Measurements from ENCODE around the gene SLC29A2. TPM values are rescaled to one million over a fixed set of nuclear protein-coding genes. Genes with fewer than 3 reads are reported as not detected.

SLC29A2 gene
- total and polyA plus RNA-seq, 5 donors from 2014 or later = 0.83 to 3.4 (median 1.6) TPM

GRCh38 chr11:66315498-66315885, 56.1 kb downstream of the SLC29A2 start:
- peaks cover 54% of the 10 kb centered on the region for H3K4me1 ChIP-seq (ENCODE audit: control insufficient read depth, insufficient read depth, low read length, poor library complexity, severe bottlenecking)
- H3K4me3 ChIP-seq (ENCODE audit: low read depth, low read length) = no peak overlapping the region
- no peaks in the 10 kb centered on the region for H3K36me3 ChIP-seq (ENCODE audit: control insufficient read depth, insufficient read depth, low read length)
- DNase-seq (no peak), ATAC-seq (ENCODE audit: low read depth in 2 of 2) (no peak)
- H3K27me3 ChIP-seq (ENCODE audit: control insufficient read depth, insufficient read depth, low read length) = no peaks in the 10 kb centered on the region
- no peaks in the 10 kb centered on the region for H3K9me3 ChIP-seq (ENCODE audit: control insufficient read depth in 2 of 2, low read length in 2 of 2)
- Mint-ChIP-seq H3K9me3 (peaks cover 0 to 7% (median 0%) of the 10 kb centered on the region in 7 donors), H3K4me3 (peak overlapping the region in 3 of 4 donors; percentile 49 to 63 (median 51)), H3K27ac (peak overlapping the region; percentile 77 to 98 (median 85)), H3K4me1 (peaks cover 0 to 63% (median 18%) of the 10 kb centered on the region in 4 donors), H3K27me3 (peaks cover 6% of the 10 kb centered on the region), H3K36me3 (no peaks in the 10 kb centered on the region)
- H3K27ac ChIP-seq (ENCODE audit: insufficient read depth, low read length, poor library complexity, severe bottlenecking) = no peak overlapping the region

- H3K27me3 Mint-ChIP-seq = peaks cover 6% of the 10 kb centered on the region
- H3K9me3 Mint-ChIP-seq = peaks cover 0 to 4% (median 0%) of the 10 kb centered on the region in 7 donors
- no peak for ATAC-seq (ENCODE audit: low read depth in 2 of 2)
- H3K4me3 Mint-ChIP-seq = peak overlapping the region in 3 of 4 donors; percentile 51 to 82 (median 69)
- DNase-seq = no peak
- no peak overlapping the region for H3K4me3 ChIP-seq (ENCODE audit: low read depth, low read length)
- no peaks in the 10 kb centered on the region for H3K36me3 Mint-ChIP-seq
- no peaks in the 10 kb centered on the region for H3K27me3 ChIP-seq (ENCODE audit: control insufficient read depth, insufficient read depth, low read length)
- peaks cover 54% of the 10 kb centered on the region for H3K4me1 ChIP-seq (ENCODE audit: control insufficient read depth, insufficient read depth, low read length, poor library complexity, severe bottlenecking)
- H3K27ac ChIP-seq (ENCODE audit: insufficient read depth, low read length, poor library complexity, severe bottlenecking) = peak overlapping the region; percentile 5
- H3K9me3 ChIP-seq (ENCODE audit: control insufficient read depth in 2 of 2, low read length in 2 of 2) = no peaks in the 10 kb centered on the region
- H3K36me3 ChIP-seq (ENCODE audit: control insufficient read depth, insufficient read depth, low read length) = no peaks in the 10 kb centered on the region
- H3K27ac Mint-ChIP-seq = peak overlapping the region; percentile 85 to 98 (median 88)
- H3K4me1 Mint-ChIP-seq = peaks cover 0 to 57% (median 16%) of the 10 kb centered on the region in 4 donors
Observed at GRCh38 chr11:66314561-66315497, 56.7 kb downstream of the SLC29A2 start.

GRCh38 chr11:66314186-66314501, 57.4 kb downstream of the SLC29A2 start:
- Mint-ChIP-seq H3K27me3 (peaks cover 6% of the 10 kb centered on the region), H3K27ac (peak overlapping the region; percentile 67 to 88 (median 74)), H3K36me3 (no peaks in the 10 kb centered on the region), H3K9me3 (peaks cover 0 to 4% (median 0%) of the 10 kb centered on the region in 7 donors), H3K4me1 (peaks cover 0 to 50% (median 15%) of the 10 kb centered on the region in 4 donors), H3K4me3 (peak overlapping the region in 3 of 4 donors; percentile 64 to 82 (median 69))
- H3K4me1 ChIP-seq (ENCODE audit: control insufficient read depth, insufficient read depth, low read length, poor library complexity, severe bottlenecking) = peaks cover 49% of the 10 kb centered on the region
- no peaks in the 10 kb centered on the region for H3K9me3 ChIP-seq (ENCODE audit: control insufficient read depth in 2 of 2, low read length in 2 of 2)
- peak overlapping the region; percentile 41 for H3K27ac ChIP-seq (ENCODE audit: insufficient read depth, low read length, poor library complexity, severe bottlenecking)
- H3K4me3 ChIP-seq (ENCODE audit: low read depth, low read length) = no peak overlapping the region
- H3K27me3 ChIP-seq (ENCODE audit: control insufficient read depth, insufficient read depth, low read length) = no peaks in the 10 kb centered on the region
- ATAC-seq (ENCODE audit: low read depth in 2 of 2) = no peak
- no peak for DNase-seq
- no peaks in the 10 kb centered on the region for H3K36me3 ChIP-seq (ENCODE audit: control insufficient read depth, insufficient read depth, low read length)

- no peak overlapping the region for H3K4me3 ChIP-seq (ENCODE audit: low read depth, low read length)
- H3K27me3 Mint-ChIP-seq = peaks cover 6% of the 10 kb centered on the region
- H3K36me3 Mint-ChIP-seq = no peaks in the 10 kb centered on the region
- peak overlapping the region; percentile 74 to 99 (median 98) for H3K27ac Mint-ChIP-seq
- ATAC-seq (ENCODE audit: low read depth in 2 of 2) (no peak), DNase-seq (no peak)
- H3K27me3 ChIP-seq (ENCODE audit: control insufficient read depth, insufficient read depth, low read length) = no peaks in the 10 kb centered on the region
- H3K36me3 ChIP-seq (ENCODE audit: control insufficient read depth, insufficient read depth, low read length) = no peaks in the 10 kb centered on the region
- H3K9me3 ChIP-seq (ENCODE audit: control insufficient read depth in 2 of 2, low read length in 2 of 2) = no peaks in the 10 kb centered on the region
- H3K4me3 Mint-ChIP-seq = peak overlapping the region; percentile 88 to 99 (median 96)
- peaks cover 0 to 44% (median 12%) of the 10 kb centered on the region in 4 donors for H3K4me1 Mint-ChIP-seq
- H3K27ac ChIP-seq (ENCODE audit: insufficient read depth, low read length, poor library complexity, severe bottlenecking) = peak overlapping the region; percentile 88
- H3K4me1 ChIP-seq (ENCODE audit: control insufficient read depth, insufficient read depth, low read length, poor library complexity, severe bottlenecking) = peaks cover 44% of the 10 kb centered on the region
- peaks cover 0 to under 1% (median 0%) of the 10 kb centered on the region in 7 donors for H3K9me3 Mint-ChIP-seq
Observed at GRCh38 chr11:66313321-66314185, 58.0 kb downstream of the SLC29A2 start.

GRCh38 chr11:66312549-66313320, 58.8 kb downstream of the SLC29A2 start:
- no peaks in the 10 kb centered on the region for H3K36me3 ChIP-seq (ENCODE audit: control insufficient read depth, insufficient read depth, low read length)
- ATAC-seq (ENCODE audit: low read depth in 2 of 2) (peak; percentile 66 to 70), DNase-seq (peak; percentile 96 to 98 (median 98))
- Mint-ChIP-seq H3K9me3 (no peaks in the 10 kb centered on the region), H3K36me3 (no peaks in the 10 kb centered on the region), H3K27me3 (peaks cover 6% of the 10 kb centered on the region), H3K27ac (peak overlapping the region; percentile 95 to 99 (median 98)), H3K4me3 (peak overlapping the region; percentile 88 to 99 (median 96)), H3K4me1 (peaks cover 0 to 36% (median 8%) of the 10 kb centered on the region in 4 donors)
- no peaks in the 10 kb centered on the region for H3K27me3 ChIP-seq (ENCODE audit: control insufficient read depth, insufficient read depth, low read length)
- peak overlapping the region; percentile 88 for H3K27ac ChIP-seq (ENCODE audit: insufficient read depth, low read length, poor library complexity, severe bottlenecking)
- peak overlapping the region; percentile 70 for H3K4me3 ChIP-seq (ENCODE audit: low read depth, low read length)
- H3K4me1 ChIP-seq (ENCODE audit: control insufficient read depth, insufficient read depth, low read length, poor library complexity, severe bottlenecking) = peaks cover 35% of the 10 kb centered on the region
- no peaks in the 10 kb centered on the region for H3K9me3 ChIP-seq (ENCODE audit: control insufficient read depth in 2 of 2, low read length in 2 of 2)

Other genes starting within 250 kb of the SLC29A2 start
- gene KLC2, start 114.1 kb downstream of the SLC29A2 start, total RNA-seq = 42.1 TPM
- 1 to 10 TPM; 2.5 to 3.8 (median 3.3) TPM for gene KLC2, start 114.1 kb downstream of the SLC29A2 start, polyA plus RNA-seq
- gene RAB1B, start 103.1 kb downstream of the SLC29A2 start, total RNA-seq = 79.6 TPM
- gene RAB1B, start 103.1 kb downstream of the SLC29A2 start, polyA plus RNA-seq = 10 to 100 TPM; 13.1 to 19.6 (median 15.1) TPM
- gene CNIH2, start 93.6 kb downstream of the SLC29A2 start, total RNA-seq = 4.5 TPM
- gene CNIH2, start 93.6 kb downstream of the SLC29A2 start, polyA plus RNA-seq = not detected
- 29.3 TPM for gene YIF1A, start 82.6 kb downstream of the SLC29A2 start, total RNA-seq
- 10 to 100 TPM; 48.3 to 71.3 (median 55.3) TPM for gene YIF1A, start 82.6 kb downstream of the SLC29A2 start, polyA plus RNA-seq
- gene TMEM151A, start 79.9 kb downstream of the SLC29A2 start, total RNA-seq = not detected
- not detected for gene TMEM151A, start 79.9 kb downstream of the SLC29A2 start, polyA plus RNA-seq
- 0.30 TPM for gene CD248, start 54.7 kb downstream of the SLC29A2 start, total RNA-seq
- gene CD248, start 54.7 kb downstream of the SLC29A2 start, polyA plus RNA-seq = under 1 TPM; 0.06 to 0.11 (median 0.10) TPM
- 0.57 TPM for gene RIN1, start 35.3 kb downstream of the SLC29A2 start, total RNA-seq
- gene RIN1, start 35.3 kb downstream of the SLC29A2 start, polyA plus RNA-seq = 1 to 10 TPM in 1 of 4 donors, under 1 TPM in 3; 0.33 to 1.0 (median 0.95) TPM
- gene BRMS1, start 26.7 kb downstream of the SLC29A2 start, total RNA-seq = 53.4 TPM
- 10 to 100 TPM; 74.7 to 90.4 (median 82.5) TPM for gene BRMS1, start 26.7 kb downstream of the SLC29A2 start, polyA plus RNA-seq
- 3.5 TPM for gene B4GAT1, start 24.1 kb downstream of the SLC29A2 start, total RNA-seq
- 10 to 100 TPM in 3 of 4 donors, 1 to 10 TPM in 1; 8.4 to 15.1 (median 12.3) TPM for gene B4GAT1, start 24.1 kb downstream of the SLC29A2 start, polyA plus RNA-seq
- not detected for gene NPAS4, start 49.3 kb upstream of the SLC29A2 start, total RNA-seq
- not detected for gene NPAS4, start 49.3 kb upstream of the SLC29A2 start, polyA plus RNA-seq
- gene MRPL11, start 67.1 kb upstream of the SLC29A2 start, total RNA-seq = 22.7 TPM
- 10 to 100 TPM; 80.4 to 96.9 (median 84.5) TPM for gene MRPL11, start 67.1 kb upstream of the SLC29A2 start, polyA plus RNA-seq
- 9.6 TPM for gene PELI3, start 95.1 kb upstream of the SLC29A2 start, total RNA-seq
- gene PELI3, start 95.1 kb upstream of the SLC29A2 start, polyA plus RNA-seq = 1 to 10 TPM; 4.4 to 9.3 (median 5.7) TPM
- gene DPP3, start 108.7 kb upstream of the SLC29A2 start, total RNA-seq = 29.5 TPM
- 10 to 100 TPM; 27.1 to 38.7 (median 32.8) TPM for gene DPP3, start 108.7 kb upstream of the SLC29A2 start, polyA plus RNA-seq
- gene BBS1, start 138.9 kb upstream of the SLC29A2 start, total RNA-seq = 16.4 TPM
- 1 to 10 TPM; 5.6 to 9.4 (median 7.0) TPM for gene BBS1, start 138.9 kb upstream of the SLC29A2 start, polyA plus RNA-seq
- 15.5 TPM for gene ZDHHC24, start 174.3 kb upstream of the SLC29A2 start, total RNA-seq
- 10 to 100 TPM; 14.1 to 20.6 (median 15.0) TPM for gene ZDHHC24, start 174.3 kb upstream of the SLC29A2 start, polyA plus RNA-seq
- not detected for gene ACTN3, start 175.1 kb upstream of the SLC29A2 start, total RNA-seq
- not detected for gene ACTN3, start 175.1 kb upstream of the SLC29A2 start, polyA plus RNA-seq
- 6.9 TPM for gene CTSF, start 196.8 kb upstream of the SLC29A2 start, total RNA-seq
- 10 to 100 TPM; 17.3 to 28.6 (median 17.9) TPM for gene CTSF, start 196.8 kb upstream of the SLC29A2 start, polyA plus RNA-seq
- gene CCDC87, start 221.3 kb upstream of the SLC29A2 start, total RNA-seq = 0.35 TPM
- gene CCDC87, start 221.3 kb upstream of the SLC29A2 start, polyA plus RNA-seq = not detected
- gene CCS, start 221.4 kb upstream of the SLC29A2 start, total RNA-seq = 31.4 TPM
- gene CCS, start 221.4 kb upstream of the SLC29A2 start, polyA plus RNA-seq = 10 to 100 TPM; 31.0 to 37.8 (median 35.6) TPM
- gene RBM14, start 244.9 kb upstream of the SLC29A2 start, total RNA-seq = 233 TPM
- 10 to 100 TPM; 56.7 to 76.9 (median 69.2) TPM for gene RBM14, start 244.9 kb upstream of the SLC29A2 start, polyA plus RNA-seq

Measured in CD4-positive, CD25-positive, alpha-beta regulatory T cell (primary cell).